GM12891 (cell line): ENCODE measurements around the gene ADA.

Experiments used
- POLR2A ChIP-seq: IDR thresholded peaks from 2 replicates; pipeline ENCODE4 v1.6.1; 2011; ENCODE audit warnings: low read depth, low read length, control low read depth
- POLR2AphosphoS5 ChIP-seq: IDR thresholded peaks from 2 replicates; pipeline ENCODE4 v1.6.1; 2011; ENCODE audit warnings: low read depth, low read length, control low read depth
- SPI1 ChIP-seq: IDR thresholded peaks from 2 replicates; pipeline ENCODE4 v1.6.1; 2011; ENCODE audit warnings: low read depth, low read length, control low read depth
- TAF1 ChIP-seq: IDR thresholded peaks from 2 replicates; pipeline ENCODE4 v1.6.1; 2011; ENCODE audit warnings: low read depth, low read length, control low read depth

DNA sequence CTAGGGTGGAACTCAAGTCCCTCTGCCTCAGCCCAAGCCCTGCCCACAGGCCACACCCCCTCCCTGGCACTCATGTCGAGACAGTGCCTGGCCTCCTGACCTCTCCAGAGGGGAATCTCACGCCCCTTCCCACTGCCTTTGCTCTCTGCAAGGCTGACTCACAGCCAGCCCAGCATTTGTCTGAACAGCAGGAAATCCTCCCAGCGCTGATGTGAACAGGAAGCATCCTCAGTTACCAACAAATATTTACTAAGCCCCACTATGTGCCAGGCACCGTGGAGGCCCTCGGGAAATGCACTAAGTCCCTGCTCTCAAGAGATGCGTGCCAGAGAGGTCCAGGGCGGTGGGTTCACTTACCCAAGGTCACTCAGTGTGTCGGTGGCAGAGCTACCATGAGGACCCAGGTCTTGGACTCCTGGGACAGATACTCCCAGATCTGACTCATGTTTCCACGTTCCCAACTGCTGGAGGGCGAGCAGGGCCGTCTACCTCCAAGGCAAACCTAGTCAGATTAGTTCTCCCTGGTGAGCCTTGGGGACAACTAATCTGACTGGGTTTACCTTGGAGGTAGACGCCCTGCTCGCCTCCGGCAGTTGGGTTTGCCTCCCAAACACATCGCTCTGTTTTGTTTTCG lies 7.8 kb downstream of the ADA start:
- TF ChIP-seq POLR2A = no peak
- no peak for TF ChIP-seq TAF1
- TF ChIP-seq SPI1 = no peak
- TF ChIP-seq POLR2AphosphoS5 = no peak
